ENCODE results near the gene ARHGAP45.

Gene ARHGAP45

DNA sequence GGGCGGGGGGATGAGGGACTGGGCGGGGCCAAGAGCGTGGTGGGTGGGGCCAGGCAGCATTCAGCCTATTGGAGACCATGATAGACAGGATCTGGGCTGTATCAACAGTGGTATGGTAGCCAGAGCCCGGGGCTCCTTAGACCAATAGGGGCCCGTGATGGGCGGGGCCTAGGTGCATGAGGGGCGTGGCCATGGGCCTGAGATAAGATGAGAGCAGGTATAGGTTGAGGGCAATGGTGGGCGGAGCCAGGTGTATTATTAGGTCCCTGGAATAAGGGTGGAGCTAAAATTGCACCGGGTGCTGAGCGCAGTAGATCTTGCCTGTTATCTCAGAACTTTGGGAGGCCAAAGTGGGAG, 21.7 kb upstream of the ARHGAP45 start:
- peak; percentile 40 for DNase-seq (ENCODE audit: low read depth)
- TF ChIP-seq, protein P1, sequence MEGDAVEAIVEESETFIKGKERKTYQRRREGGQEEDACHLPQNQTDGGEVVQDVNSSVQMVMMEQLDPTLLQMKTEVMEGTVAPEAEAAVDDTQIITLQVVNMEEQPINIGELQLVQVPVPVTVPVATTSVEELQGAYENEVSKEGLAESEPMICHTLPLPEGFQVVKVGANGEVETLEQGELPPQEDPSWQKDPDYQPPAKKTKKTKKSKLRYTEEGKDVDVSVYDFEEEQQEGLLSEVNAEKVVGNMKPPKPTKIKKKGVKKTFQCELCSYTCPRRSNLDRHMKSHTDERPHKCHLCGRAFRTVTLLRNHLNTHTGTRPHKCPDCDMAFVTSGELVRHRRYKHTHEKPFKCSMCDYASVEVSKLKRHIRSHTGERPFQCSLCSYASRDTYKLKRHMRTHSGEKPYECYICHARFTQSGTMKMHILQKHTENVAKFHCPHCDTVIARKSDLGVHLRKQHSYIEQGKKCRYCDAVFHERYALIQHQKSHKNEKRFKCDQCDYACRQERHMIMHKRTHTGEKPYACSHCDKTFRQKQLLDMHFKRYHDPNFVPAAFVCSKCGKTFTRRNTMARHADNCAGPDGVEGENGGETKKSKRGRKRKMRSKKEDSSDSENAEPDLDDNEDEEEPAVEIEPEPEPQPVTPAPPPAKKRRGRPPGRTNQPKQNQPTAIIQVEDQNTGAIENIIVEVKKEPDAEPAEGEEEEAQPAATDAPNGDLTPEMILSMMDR (conservative IDR thresholded peaks at IDR 0.05; ENCODE audit: control insufficient read depth, insufficient read depth, low read depth, low read length) = no peak
- no peak overlapping the region for H3K4me3 ChIP-seq (ENCODE audit: control insufficient read depth, low read depth, low read length)

DNA sequence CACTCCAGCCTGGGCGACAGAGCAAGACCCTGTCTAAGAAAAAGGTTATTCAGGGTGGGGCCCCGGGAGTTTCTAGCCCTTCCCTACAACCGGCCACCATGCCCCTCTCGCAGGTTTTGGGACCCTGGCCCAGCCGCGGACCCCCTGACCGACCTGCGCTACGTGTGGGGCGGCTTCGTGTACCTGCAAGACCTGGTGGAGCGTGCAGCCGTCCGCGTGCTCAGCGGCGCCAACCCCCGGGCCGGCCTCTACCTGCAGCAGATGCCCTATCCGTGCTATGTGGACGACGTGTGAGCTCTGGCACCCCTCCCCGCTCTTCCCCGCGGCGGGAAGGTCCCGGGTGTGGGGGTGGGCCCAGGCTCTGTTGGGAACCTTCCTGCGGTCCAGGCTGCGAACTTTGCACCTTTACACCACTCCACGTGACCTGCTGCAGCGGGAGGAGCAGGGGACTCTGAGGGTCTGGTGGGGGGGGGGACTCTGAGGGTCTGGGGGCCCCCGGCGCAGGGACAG, 20.8 kb upstream of the ARHGAP45 start:
- no peak overlapping the region for H3K4me3 ChIP-seq (ENCODE audit: control insufficient read depth, low read depth, low read length)
- DNase-seq (ENCODE audit: low read depth) = no peak
- TF ChIP-seq, protein P1 (conservative IDR thresholded peaks at IDR 0.05; ENCODE audit: control insufficient read depth, insufficient read depth, low read depth, low read length) = no peak

DNA sequence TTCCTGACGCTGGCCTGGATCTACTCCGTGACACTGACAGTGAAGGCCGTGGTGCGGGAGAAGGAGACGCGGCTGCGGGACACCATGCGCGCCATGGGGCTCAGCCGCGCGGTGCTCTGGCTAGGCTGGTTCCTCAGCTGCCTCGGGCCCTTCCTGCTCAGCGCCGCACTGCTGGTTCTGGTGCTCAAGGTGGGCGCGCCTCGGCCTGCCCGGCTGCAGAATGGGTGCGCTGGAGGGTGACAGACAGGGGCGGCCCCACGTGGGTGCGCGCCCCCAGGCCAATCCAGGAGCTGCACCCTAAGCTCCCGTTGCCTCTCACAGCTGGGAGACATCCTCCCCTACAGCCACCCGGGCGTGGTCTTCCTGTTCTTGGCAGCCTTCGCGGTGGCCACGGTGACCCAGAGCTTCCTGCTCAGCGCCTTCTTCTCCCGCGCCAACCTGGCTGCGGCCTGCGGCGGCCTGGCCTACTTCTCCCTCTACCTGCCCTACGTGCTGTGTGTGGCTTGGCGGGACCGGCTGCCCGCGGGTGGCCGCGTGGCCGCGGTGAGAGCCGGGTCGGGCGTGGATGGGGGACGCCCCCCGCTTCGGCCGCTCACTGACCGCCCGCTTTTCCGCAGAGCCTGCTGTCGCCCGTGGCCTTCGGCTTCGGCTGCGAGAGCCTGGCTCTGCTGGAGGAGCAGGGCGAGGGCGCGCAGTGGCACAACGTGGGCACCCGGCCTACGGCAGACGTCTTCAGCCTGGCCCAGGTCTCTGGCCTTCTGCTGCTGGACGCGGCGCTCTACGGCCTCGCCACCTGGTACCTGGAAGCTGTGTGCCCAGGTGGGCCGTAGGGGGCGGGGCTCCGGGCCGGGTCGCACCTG, 19.9 kb upstream of the ARHGAP45 start:
- no peak overlapping the region for H3K4me3 ChIP-seq (ENCODE audit: control insufficient read depth, low read depth, low read length)
- TF ChIP-seq, protein P1 (conservative IDR thresholded peaks at IDR 0.05; ENCODE audit: control insufficient read depth, insufficient read depth, low read depth, low read length) = no peak
- DNase-seq (ENCODE audit: low read depth) = no peak

DNA sequence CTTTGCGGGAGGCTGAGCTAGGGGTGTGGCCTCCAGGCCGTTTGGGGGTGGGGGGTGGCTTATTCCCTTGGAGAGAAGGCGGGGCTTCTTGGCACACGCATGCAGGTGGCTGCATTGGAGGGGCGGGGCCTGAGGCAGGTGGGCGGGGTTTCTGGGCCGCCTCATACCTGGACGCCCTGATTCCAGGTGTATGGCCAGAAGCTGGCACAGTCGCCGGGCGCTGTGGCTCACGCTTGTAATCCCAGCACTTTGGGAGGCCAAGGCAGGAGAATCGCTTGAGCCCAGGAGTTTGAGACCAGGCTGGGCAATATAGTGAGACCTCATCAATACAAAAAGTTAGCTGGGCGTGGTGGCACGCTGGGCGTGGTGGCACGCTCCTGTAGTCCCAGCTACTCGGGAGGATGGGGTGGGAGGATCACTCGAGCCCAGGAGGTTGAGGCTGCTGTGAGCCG, 19.2 kb upstream of the ARHGAP45 start:
- H3K4me3 ChIP-seq (ENCODE audit: control insufficient read depth, low read depth, low read length) = no peak overlapping the region
- TF ChIP-seq, protein P1 (conservative IDR thresholded peaks at IDR 0.05; ENCODE audit: control insufficient read depth, insufficient read depth, low read depth, low read length) = no peak
- no peak for DNase-seq (ENCODE audit: low read depth)

DNA sequence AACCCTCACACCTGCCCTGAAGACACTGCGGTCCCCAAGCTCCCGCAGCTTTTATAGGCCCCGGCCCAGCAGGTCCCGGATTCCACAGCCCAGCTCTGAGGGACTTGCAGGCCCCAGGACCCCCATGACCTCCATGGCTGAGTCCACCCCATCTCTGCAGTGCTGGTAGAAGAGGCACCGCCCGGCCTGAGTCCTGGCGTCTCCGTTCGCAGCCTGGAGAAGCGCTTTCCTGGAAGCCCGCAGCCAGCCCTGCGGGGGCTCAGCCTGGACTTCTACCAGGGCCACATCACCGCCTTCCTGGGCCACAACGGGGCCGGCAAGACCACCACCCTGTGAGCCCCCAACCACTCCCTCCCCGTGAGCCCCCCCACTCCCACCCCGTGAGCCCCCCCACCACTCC, 17.9 kb upstream of the ARHGAP45 start:
- TF ChIP-seq, protein P1 (conservative IDR thresholded peaks at IDR 0.05; ENCODE audit: control insufficient read depth, insufficient read depth, low read depth, low read length) = no peak
- no peak overlapping the region for H3K4me3 ChIP-seq (ENCODE audit: control insufficient read depth, low read depth, low read length)
- no peak for DNase-seq (ENCODE audit: low read depth)

DNA sequence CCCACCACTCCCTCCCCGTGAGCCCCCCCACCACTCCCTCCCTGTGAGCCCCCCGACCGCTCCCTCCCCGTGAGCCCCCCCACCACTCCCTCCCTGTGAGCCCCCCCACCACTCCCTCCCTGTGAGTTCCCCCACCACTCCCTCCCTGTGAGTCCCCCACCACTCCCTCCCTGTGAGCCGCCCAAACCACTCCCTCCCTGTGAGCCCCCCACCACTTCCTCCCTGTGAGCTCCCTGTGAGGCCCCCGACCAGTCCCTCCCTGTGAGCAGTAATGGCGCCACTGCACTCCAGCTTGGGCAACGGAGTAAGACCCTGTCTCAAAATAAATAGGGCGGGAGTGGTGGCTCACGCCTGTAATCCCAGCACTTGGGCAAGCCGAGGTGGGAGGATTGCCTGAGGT, 17.2 kb upstream of the ARHGAP45 start:
- TF ChIP-seq, protein P1 (conservative IDR thresholded peaks at IDR 0.05; ENCODE audit: control insufficient read depth, insufficient read depth, low read depth, low read length) = no peak
- no peak for DNase-seq (ENCODE audit: low read depth)
- H3K4me3 ChIP-seq (ENCODE audit: control insufficient read depth, low read depth, low read length) = no peak overlapping the region

All from fibroblast of mammary gland (primary cell).